Measurements from ENCODE around the gene ATP1A2.

Gene ATP1A2

GRCh38 chr1:160186729-160187128, 71.2 kb downstream of the ATP1A2 start:
- no peak for DNase-seq

DNA sequence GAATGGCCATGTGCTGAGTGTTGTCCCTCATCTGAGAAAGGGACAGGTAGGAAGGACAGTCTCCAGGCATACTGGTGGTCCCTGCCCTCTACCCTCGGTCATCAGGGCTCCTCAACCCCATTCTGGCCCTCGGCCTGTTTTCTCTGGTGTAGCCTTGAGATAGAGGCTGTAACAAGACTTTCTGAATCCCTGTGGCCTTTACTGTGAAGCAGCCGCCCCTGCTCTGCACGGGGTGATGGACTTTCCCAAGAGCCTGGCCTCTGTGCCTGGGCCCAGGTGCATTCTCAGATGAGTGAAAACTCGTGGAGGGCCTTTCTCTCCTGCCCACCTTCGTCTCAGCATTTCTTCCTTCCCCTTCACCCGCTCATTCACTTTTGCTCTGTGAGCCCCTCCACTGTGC, 71.8 kb downstream of the ATP1A2 start:
- no peak for DNase-seq

DNA sequence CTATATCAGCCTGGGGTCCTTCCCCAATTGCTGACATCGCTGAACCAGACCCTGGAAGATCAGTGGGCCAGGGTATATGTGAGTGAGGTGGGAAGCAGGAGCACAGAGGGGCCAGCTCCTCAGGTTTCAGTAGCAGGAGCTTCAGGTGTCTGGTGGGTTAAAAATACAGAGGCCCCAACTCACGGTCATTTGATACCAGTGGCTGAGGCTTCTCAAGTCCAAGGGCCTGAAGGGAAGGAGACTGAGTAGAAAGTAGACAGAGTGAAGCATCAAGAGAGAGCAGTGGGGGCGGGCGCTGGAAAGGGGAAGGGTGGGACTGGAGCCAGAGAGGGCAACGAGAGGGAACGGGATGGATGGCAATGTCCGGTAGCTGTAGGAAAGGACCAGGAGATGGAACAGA, 72.8 kb downstream of the ATP1A2 start:
- no peak for DNase-seq

DNA sequence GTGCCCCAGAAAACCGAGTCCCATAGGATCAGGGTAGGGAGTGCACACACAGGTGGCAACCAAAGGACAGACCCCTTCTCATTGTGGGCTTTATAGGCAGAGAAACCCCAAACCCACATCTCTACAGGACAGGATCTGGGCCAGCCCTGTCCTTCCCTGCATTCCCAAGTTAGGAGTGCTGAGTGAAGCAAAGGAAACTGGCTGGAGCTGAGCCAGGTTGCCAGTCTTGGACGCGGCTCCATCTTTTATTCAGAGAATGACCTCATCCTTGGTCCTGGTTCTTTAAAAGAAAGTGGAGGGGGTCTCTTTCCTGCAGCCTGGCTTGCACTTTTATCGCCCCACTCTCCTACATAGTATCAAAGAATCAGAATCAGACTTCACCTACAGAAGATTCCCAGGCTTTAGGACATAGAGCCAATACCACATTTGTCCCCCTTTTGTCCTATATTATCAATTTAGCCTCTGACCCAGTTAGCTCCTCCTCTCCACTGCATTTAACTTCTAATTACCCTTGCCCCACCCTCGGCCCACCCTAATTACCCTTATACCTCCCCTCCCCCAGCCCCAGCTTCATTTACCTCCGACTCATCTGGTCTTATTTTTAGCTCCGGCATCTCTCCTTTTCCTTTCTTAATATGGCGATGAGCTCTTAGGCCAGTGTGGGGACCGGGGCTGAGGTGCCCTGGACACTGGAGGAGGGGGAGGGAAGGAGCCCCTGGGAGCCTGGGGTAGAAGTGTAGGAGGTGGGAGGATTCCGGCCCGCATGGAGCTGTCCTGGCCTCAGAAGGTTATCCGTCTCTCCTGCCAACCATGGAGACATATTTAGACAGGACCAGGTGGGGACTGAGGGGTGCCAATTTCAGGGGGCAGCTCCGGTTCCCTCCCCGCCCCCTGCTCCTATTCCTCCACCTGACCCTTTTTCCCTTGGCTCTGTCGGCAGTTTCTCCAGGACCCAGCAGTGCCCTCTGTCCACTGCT, 74.4 kb downstream of the ATP1A2 start, which contains the start of gene CASQ1:
Gene CASQ1, plus strand, starts transcription at position 927 of the 977 bp plus-strand sequence. CDS start 177 bp downstream, outside the sequence.
- no peak for DNase-seq

GRCh38 chr1:160191756-160192155, 76.2 kb downstream of the ATP1A2 start:
- no peak for DNase-seq

- no peak for DNase-seq
These were observed 76.7 kb downstream of the ATP1A2 start for GRCh38 chr1:160192234-160192633.

Data from stimulated activated CD4-positive, alpha-beta T cell treated with anti-CD3 and anti-CD28 coated beads, Interleukin-2, amount 100 ng/mL, for 48 hours (primary cell).